HG03571 (cell line): ENCODE data around the gene NUCB2.
"Not testable (repeated sequence)": the region's sequence is repeated elsewhere in the genome, so short reads cannot be mapped to it uniquely, and the experiment has no call there.

ENCODE experiments used
- ATAC-seq: cut with Tn5 transposase; IDR thresholded peaks from one replicate; pipeline ENCODE4 v1.9.1; 2021; ENCODE audit not compliant: unreplicated experiment

The NUCB2 gene

GRCh38 chr11:17276236-17277023, at the start of gene NUCB2:
Gene NUCB2, plus strand, starts transcription at chr11:17276739. Its CDS starts 18,585 bp downstream, at chr11:17295324.
- peak; percentile 98 for ATAC-seq

- not testable (repeated sequence) for ATAC-seq
Measured at GRCh38 chr11:17228186-17228925, 48.2 kb upstream of the NUCB2 start.

GRCh38 chr11:17229481-17230152, 46.9 kb upstream of the NUCB2 start:
- ATAC-seq: no peak

GRCh38 chr11:17230867-17231851, 45.4 kb upstream of the NUCB2 start:
- ATAC-seq: peak; percentile 96

GRCh38 chr11:17233101-17233500, 43.4 kb upstream of the NUCB2 start:
- ATAC-seq: no peak

GRCh38 chr11:17238377-17238776, 38.2 kb upstream of the NUCB2 start:
- no peak for ATAC-seq

GRCh38 chr11:17239927-17240326, 36.6 kb upstream of the NUCB2 start:
- ATAC-seq: not testable (repeated sequence)

GRCh38 chr11:17240780-17241179, 35.8 kb upstream of the NUCB2 start:
- no peak for ATAC-seq

GRCh38 chr11:17242954-17243353, 33.6 kb upstream of the NUCB2 start:
- not testable (repeated sequence) for ATAC-seq

- ATAC-seq: peak; percentile 98
Measured at GRCh38 chr11:17244046-17244445, 32.5 kb upstream of the NUCB2 start.

GRCh38 chr11:17250561-17251350, 25.8 kb upstream of the NUCB2 start:
- ATAC-seq: no peak

- no peak for ATAC-seq
Measured at GRCh38 chr11:17252704-17253103, 23.8 kb upstream of the NUCB2 start.

GRCh38 chr11:17256512-17256911, 20.0 kb upstream of the NUCB2 start:
- no peak for ATAC-seq

- ATAC-seq: no peak
Measured at GRCh38 chr11:17257196-17257595, 19.3 kb upstream of the NUCB2 start.

GRCh38 chr11:17258670-17259069, 17.9 kb upstream of the NUCB2 start:
- ATAC-seq: no peak

- ATAC-seq: no peak
Measured at GRCh38 chr11:17259519-17259918, 17.0 kb upstream of the NUCB2 start.

GRCh38 chr11:17260020-17260419, 16.5 kb upstream of the NUCB2 start:
- no peak for ATAC-seq

GRCh38 chr11:17263769-17264168, 12.8 kb upstream of the NUCB2 start:
- no peak for ATAC-seq

GRCh38 chr11:17266781-17267180, 9.8 kb upstream of the NUCB2 start:
- ATAC-seq: no peak

- no peak for ATAC-seq
Measured at GRCh38 chr11:17267576-17267975, 9.0 kb upstream of the NUCB2 start.
